H7 (cell line): ENCODE measurements around the gene RCE1. TPM values are rescaled to one million over a fixed set of nuclear protein-coding genes. Genes with fewer than 3 reads are reported as not detected.

Experiments
- DNase-seq: peaks from one replicate; pipeline ENCODE4 v3.0.0; 2012
- H3K27me3 ChIP-seq: 2 replicates; pipeline ENCODE4 v1.6.0; 2011; ENCODE audit warnings: mild to moderate bottlenecking, low read length; ENCODE audit not compliant: control insufficient read depth, insufficient read depth
- H3K36me3 ChIP-seq: replicated peaks from 2 replicates; pipeline ENCODE4 v1.5.1; 2011; ENCODE audit warnings: low read length; ENCODE audit not compliant: control insufficient read depth, insufficient read depth
- H3K4me3 ChIP-seq: 2 replicates; pipeline ENCODE4 v1.5.1; 2011; ENCODE audit warnings: low read depth, mild to moderate bottlenecking, control low read depth, low read length, moderate library complexity; ENCODE audit not compliant: insufficient read depth
- total RNA-seq: library from RNA; depleted of rRNA; stranded (reverse); fragments of >200 nt; shearing (Covaris generic); gene quantifications from 2 replicates; pipeline ENCODE4 v1.2.3, GENCODE V29; 2014

RCE1 gene
- total RNA-seq, 1 experiment from 2014 or later, result 43.1 TPM

GRCh38 chr11:66850235-66850587 lies 7.0 kb downstream of the RCE1 start:
- H3K27me3 ChIP-seq, result no peaks in the 10 kb centered on the region
- DNase-seq, result peak; percentile 39
- peaks cover 9% of the 10 kb centered on the region for H3K36me3 ChIP-seq
- no peak overlapping the region for H3K4me3 ChIP-seq

GRCh38 chr11:66850588-66851238 lies 7.5 kb downstream of the RCE1 start:
- peaks cover 8% of the 10 kb centered on the region for H3K36me3 ChIP-seq
- H3K4me3 ChIP-seq, result no peak overlapping the region
- DNase-seq, result peak; percentile 54
- H3K27me3 ChIP-seq, result no peaks in the 10 kb centered on the region

- DNase-seq, result no peak
- H3K36me3 ChIP-seq, result peaks cover 6% of the 10 kb centered on the region
- H3K27me3 ChIP-seq, result no peaks in the 10 kb centered on the region
- H3K4me3 ChIP-seq, result no peak overlapping the region
Observed at GRCh38 chr11:66851239-66851596, 8.0 kb downstream of the RCE1 start.

GRCh38 chr11:66851698-66852465 lies 8.6 kb downstream of the RCE1 start:
- peak; percentile 86 for DNase-seq
- no peak overlapping the region for H3K4me3 ChIP-seq
- H3K27me3 ChIP-seq, result no peaks in the 10 kb centered on the region
- H3K36me3 ChIP-seq, result peaks cover under 1% of the 10 kb centered on the region

GRCh38 chr11:66852466-66853241 lies 9.4 kb downstream of the RCE1 start:
- DNase-seq, result peak; percentile 44
- H3K36me3 ChIP-seq, result no peaks in the 10 kb centered on the region; the same call in 1 of the 2 replicates
- no peak overlapping the region for H3K4me3 ChIP-seq
- no peaks in the 10 kb centered on the region for H3K27me3 ChIP-seq

- H3K4me3 ChIP-seq, result no peak overlapping the region
- DNase-seq, result peak; percentile 37
- H3K27me3 ChIP-seq, result no peaks in the 10 kb centered on the region
Observed at GRCh38 chr11:66853242-66854229, 10.3 kb downstream of the RCE1 start.

GRCh38 chr11:66854231-66854661 lies 11.0 kb downstream of the RCE1 start:
- Histone ChIP-seq H3K27me3 (no peaks in the 10 kb centered on the region), H3K4me3 (no peak overlapping the region), H3K36me3 (no peaks in the 10 kb centered on the region; the same call in 1 of the 2 replicates)
- DNase-seq, result peak; percentile 34

More at GRCh38 chr11:66853242-66854229, 10.3 kb downstream of the RCE1 start:
- no peaks in the 10 kb centered on the region; the same call in 1 of the 2 replicates for H3K36me3 ChIP-seq

- DNase-seq, result peak; percentile 35
- Histone ChIP-seq H3K27me3 (no peaks in the 10 kb centered on the region), H3K36me3 (no peaks in the 10 kb centered on the region; the same call in 1 of the 2 replicates), H3K4me3 (no peak overlapping the region)
Observed at GRCh38 chr11:66854729-66855211, 11.5 kb downstream of the RCE1 start.

- DNase-seq, result peak; percentile 100
- Histone ChIP-seq H3K4me3 (peak overlapping the region; percentile 84), H3K27me3 (no peaks in the 10 kb centered on the region), H3K36me3 (no peaks in the 10 kb centered on the region)
Observed at GRCh38 chr11:66855574-66856495, 12.6 kb downstream of the RCE1 start.

- peak; percentile 94 for DNase-seq
- Histone ChIP-seq H3K36me3 (no peaks in the 10 kb centered on the region), H3K4me3 (peak within 1 kb of the TSS; percentile 84), H3K27me3 (no peaks in the 10 kb centered on the region)
Observed at GRCh38 chr11:66856496-66857233, 13.4 kb downstream of the RCE1 start, which contains the start of gene LRFN4. LRFN4 (plus strand) TSS chr11:66857064; CDS start chr11:66857745, 681 bp downstream.

GRCh38 chr11:66857234-66857926 lies 14.1 kb downstream of the RCE1 start:
- Histone ChIP-seq H3K27me3 (no peaks in the 10 kb centered on the region), H3K36me3 (no peaks in the 10 kb centered on the region), H3K4me3 (peak overlapping the region; percentile 84)
- DNase-seq, result peak; percentile 91

GRCh38 chr11:66857927-66858185 lies 14.6 kb downstream of the RCE1 start:
- no peak for DNase-seq
- Histone ChIP-seq H3K4me3 (no peak overlapping the region; the same call in 1 of the 2 replicates), H3K27me3 (no peaks in the 10 kb centered on the region), H3K36me3 (no peaks in the 10 kb centered on the region)
